GM18508 (cell line): Measurements from ENCODE around the gene RHBDF1.
"Not testable (repeated sequence)": the region's sequence is repeated elsewhere in the genome, so short reads cannot be mapped to it uniquely, and the experiment has no call there.

Experiments
- ATAC-seq: cut with Tn5 transposase; IDR thresholded peaks from one replicate; pipeline ENCODE4 v1.9.1; 2021; ENCODE audit warnings: moderate number of reproducible peaks; ENCODE audit not compliant: insufficient read depth, unreplicated experiment

The RHBDF1 gene

GRCh38 chr16:41439-42068 lies 30.9 kb downstream of the RHBDF1 start:
- ATAC-seq: no peak

DNA sequence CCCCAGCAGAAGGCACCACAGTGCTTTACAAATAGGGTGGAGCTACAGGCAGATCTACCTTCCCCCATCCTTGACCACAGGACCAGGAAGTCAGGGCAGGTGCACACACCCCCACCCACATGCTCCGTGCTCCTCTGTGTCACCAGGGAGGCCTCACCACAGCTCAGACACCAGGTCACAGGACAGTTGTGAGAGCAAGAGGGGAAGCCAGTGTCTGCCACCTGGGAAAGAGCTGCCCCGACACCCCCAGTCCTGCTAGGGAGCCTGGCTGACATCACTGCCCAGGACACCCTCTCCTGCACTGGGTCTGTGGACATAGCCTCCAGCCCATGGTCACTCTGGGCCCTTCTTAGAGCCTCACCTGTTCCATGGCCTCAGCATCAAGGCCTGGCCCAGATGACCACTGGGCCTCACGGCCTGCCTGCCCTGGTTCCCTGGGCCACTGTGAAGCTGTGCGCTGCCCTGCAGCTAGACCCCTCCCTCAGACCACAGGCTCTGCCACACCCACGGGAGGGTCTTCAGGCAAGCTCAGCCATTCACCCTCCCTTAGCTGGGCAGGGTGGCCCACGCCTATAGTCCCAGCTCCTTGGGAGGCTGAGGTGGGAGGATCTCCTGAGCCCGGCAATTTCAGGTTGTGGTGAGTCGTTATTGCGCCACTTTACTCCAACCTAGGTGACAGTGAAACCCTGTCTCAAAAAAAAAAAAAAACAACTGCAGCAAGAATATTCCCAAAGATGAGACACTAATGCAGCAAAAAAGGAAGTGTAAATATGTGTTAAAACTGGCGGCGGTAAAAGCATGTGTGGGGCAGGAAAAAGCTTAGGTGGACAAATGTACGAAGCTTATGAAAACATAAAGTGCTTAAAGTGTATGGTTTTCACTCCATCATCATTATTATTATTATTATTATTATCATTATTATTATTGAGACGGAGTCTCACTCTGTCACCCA lies 33.2 kb downstream of the RHBDF1 start:
- no peak for ATAC-seq

DNA sequence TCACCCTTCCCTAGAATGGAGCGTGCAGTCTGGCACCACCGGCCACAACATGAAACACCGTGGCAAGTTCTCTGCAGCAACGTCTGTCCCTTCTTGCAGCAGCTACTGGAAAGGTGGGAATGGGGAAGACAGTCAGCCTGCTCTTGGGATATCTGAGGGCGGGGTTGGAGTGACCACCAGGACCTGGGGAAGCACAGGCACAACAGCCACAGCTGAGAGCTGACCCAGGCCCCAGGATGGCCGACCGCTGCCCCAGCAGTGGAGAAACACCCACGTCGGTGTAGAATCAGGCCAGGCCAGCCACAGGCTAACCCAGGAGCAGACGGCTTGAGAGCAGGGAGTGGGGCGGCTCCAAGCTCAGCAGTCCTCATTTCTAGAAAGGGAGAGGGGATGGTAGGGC lies 34.2 kb downstream of the RHBDF1 start:
- ATAC-seq: not testable (repeated sequence)

DNA sequence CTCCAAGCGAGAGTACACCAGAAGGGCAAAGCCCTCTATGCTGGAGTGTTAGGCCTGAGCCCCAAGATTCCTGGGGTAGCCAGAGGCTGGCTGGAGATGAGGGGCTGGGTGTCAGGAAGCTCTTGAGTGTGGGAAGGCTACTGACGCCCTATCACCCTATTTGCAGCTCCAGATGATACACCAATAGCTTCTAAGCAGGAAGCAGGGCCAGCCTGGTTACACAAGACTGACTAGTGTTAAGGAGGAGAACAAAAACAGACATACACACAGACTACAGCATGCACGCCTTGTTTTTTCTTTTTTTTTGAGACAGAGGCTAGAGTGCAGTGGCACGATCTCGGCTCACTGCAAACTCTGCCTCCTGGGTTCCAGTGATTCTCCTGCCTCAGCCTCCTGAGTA lies 34.9 kb downstream of the RHBDF1 start:
- ATAC-seq: no peak

DNA sequence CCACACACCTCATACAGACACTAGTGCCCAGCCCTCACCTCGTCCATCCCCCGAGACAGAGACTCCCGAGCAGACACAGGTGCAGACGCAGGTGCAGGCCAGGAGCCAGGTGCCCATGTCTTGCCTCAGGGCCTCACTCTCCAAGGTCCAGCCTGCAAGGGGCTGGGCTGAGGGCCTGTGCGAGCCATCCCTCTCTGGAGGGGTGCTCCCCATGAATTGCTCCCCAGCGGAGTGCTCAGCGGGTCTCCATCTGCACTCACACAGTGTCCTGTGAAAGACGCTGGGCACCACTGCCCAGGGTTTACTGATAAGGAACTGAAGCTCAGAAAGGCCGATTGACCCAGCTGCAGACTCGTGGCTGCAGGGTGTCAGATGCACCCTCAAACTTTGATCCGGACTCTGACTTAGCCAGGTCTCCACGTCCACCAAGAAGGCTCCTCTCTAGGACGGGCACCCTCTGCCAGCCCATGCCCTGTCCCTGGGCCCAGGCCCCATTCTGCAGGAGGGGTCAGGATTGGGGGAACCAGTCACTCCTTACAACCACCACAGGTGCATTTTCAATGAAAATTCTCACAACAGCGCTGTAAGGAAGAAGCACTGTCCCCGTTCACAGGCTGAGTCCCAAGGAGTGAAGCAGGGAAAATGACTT lies 36.0 kb downstream of the RHBDF1 start:
- ATAC-seq: no peak

- ATAC-seq: no peak
Observed at GRCh38 chr16:35678-36305, 36.6 kb downstream of the RHBDF1 start.

- ATAC-seq: no peak
Observed at GRCh38 chr16:35011-35677, 37.3 kb downstream of the RHBDF1 start.

DNA sequence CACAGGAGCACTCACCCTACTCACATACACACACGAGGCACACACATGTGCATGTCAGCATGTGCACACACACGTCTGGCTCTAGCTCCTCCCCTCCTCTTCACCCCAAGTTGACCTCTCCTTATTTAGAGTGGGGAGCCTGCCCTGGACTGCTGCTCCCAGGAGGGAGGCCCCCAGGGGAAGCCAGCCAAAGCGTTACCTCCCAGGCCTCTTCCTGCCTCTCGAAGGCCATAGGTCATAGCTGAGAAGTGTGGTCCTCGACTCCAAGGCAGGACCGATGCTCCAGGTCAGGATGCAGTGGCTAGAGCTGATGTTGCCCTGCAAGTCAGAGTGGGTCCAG lies 37.8 kb downstream of the RHBDF1 start:
- ATAC-seq: no peak

DNA sequence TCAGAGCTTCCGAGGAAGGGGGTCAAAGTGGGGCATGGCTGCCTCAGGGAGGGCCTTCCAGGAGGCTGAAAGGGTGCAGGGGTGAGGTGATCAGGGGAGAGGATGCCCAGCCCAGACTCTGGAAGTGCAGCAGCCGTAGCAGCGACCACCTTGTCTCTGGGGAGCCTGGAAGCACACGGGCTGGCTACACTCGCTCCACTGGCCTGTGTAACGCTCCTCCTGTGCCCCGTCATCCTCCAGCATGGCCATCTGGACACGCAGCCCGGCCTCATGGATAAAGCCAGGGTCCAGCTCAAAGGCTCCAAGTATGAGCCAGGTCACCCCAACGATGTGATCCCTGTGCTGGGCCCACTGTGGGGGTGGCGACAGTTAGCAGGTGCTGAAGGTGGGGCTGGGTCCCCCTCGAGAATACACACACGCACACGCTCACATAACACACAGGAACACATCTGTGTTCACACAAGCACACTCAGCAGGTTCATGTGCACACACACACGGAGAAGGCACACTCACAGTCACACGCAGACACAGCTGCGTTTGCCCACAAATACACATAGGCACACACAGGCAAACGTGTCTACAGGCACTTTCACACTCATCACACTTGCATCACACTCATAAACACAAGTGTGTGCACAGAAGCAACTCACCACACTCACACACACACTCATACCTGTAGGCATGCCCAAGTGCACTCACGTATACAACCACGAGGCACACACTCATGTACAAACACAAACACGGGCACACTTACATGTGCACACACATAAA lies 38.4 kb downstream of the RHBDF1 start:
- ATAC-seq: no peak

DNA sequence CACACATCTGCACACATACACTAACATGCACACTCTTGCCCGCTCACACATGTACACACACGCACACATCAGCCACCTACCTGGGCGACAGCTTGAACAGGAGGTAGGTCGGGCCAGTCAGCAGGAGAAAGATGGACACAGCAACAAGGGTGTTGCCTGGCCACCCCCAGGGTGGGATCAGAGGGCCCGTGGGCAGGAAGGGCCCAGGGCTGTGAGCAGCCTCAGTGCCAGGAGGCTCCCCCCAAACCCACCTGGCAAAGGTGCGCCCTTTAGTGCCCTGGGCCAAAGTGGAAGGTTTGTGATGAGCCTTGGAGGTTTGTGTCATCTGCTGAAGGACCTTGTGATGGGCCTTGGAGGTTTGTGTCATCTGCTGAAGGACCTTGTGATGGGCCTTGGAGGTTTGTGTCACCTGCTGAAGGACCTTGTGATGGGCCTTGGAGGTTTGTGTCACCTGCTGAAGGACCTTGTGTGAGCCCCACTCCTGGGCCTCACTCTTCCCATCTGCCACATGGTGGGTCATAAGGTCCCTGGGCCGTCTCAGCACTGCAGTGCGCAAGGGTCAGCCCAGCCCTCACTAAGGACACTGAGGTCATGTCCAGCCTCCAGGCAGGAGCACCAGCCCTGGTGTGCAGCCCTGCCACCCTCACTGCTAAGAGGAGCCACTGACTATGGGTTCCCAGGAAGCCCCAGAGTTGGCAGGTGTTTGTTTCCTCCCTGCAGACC lies 39.1 kb downstream of the RHBDF1 start:
- not testable (repeated sequence) for ATAC-seq

GRCh38 chr16:30627-31026 lies 41.8 kb downstream of the RHBDF1 start:
- ATAC-seq: not testable (repeated sequence)

DNA sequence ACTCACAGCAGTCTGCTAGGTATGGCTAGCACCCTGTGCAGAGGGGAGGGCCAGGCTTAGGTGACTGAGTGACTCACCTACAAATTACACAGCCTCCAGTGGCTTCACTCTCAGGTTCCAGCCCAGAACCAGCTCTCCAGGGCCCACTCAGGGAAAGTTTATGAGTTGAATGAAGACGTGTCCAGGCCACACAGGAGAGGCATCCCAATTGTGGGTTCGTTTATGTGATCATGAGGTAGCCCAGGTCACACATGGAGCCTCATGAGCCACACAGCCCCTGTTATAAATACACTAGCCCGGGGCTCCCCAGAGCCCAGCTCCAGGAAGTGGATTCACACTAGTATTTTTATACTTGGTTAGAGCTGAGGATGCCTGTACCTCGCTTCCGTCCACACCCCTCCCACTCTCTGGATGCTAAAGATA lies 46.5 kb downstream of the RHBDF1 start:
- ATAC-seq: not testable (repeated sequence)

DNA sequence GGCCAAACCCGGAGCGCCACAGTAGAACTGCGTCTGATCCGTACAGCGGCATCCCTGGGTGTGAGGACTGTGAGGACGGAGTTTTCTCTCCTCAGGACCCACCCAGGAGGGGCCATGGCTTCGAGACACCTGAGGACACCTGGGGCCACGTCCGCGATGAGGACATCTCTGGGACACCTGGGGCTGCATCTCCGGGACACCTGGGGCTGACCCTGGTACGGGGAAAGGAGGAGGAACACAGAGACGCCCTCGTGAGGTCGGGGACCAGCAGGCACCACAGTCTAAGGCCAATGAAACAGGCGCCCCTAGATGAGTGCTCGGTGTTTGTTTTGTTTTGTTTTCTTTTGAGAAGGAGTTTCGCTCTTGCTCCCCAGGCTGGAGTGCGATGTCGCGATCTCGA lies 48.3 kb downstream of the RHBDF1 start:
- not testable (repeated sequence) for ATAC-seq

DNA sequence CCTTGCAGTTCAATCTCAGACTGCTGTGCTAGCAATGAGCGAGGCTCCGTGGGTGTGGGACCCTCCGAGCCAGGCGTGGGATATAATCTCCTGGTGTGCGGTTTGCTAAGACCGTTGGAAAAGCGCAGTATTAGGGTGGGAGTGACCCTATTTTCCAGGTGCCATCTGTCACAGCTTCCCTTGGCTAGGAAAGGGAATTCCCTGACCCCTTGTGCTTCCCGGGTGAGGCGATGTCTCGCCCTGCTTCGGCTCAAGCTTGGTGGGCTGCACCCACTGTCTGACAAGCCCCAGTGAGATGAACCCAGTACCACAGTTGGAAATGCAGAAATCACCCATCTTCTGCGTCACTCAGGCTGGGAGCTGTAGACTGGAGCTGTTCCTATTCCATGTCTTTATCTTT lies 51.5 kb downstream of the RHBDF1 start:
- not testable (repeated sequence) for ATAC-seq

DNA sequence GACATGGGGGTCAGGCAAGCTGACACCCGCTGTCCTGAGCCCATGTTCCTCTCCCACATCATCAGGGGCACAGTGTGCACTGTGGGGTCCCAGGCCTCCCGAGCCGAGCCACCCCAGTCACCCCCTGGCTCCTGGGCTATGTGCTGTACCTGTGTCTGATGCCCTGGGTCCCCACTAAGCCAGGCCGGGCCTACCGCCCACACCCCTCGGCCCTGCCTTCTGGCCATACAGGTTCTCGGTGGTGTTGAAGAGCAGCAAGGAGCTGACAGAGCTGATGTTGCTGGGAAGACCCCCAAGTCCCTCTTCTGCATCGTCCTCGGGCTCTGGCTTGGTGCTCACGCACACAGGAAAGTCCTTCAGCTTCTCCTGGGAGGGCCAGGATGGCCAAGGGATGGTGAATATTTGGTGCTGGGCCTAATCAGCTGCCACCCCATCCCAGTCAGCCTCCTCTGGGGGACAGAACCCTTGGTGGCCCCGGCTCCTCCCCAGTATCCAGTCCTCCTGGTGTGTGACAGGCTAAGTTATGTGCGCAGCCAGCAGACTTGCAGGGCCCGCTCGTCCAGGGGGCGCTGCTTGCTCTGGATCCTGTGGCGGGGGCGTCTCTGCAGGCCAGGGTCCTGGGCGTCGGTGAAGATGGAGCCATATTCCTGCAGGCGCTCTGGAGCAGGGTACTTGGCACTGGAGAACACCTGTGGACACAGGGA lies 55.2 kb downstream of the RHBDF1 start:
- not testable (repeated sequence) for ATAC-seq

DNA sequence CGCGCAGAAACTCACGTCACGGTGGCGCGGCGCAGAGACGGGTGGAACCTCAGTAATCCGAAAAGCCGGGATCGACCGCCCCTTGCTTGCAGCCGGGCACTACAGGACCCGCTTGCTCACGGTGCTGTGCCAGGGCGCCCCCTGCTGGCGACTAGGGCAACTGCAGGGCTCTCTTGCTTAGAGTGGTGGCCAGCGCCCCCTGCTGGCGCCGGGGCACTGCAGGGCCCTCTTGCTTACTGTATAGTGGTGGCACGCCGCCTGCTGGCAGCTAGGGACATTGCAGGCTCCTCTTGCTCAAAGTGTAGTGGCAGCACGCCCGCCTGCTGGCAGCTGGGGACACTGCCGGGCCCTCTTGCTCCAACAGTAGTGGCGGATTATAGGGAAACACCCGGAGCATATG lies 61.7 kb downstream of the RHBDF1 start:
- not testable (repeated sequence) for ATAC-seq

DNA sequence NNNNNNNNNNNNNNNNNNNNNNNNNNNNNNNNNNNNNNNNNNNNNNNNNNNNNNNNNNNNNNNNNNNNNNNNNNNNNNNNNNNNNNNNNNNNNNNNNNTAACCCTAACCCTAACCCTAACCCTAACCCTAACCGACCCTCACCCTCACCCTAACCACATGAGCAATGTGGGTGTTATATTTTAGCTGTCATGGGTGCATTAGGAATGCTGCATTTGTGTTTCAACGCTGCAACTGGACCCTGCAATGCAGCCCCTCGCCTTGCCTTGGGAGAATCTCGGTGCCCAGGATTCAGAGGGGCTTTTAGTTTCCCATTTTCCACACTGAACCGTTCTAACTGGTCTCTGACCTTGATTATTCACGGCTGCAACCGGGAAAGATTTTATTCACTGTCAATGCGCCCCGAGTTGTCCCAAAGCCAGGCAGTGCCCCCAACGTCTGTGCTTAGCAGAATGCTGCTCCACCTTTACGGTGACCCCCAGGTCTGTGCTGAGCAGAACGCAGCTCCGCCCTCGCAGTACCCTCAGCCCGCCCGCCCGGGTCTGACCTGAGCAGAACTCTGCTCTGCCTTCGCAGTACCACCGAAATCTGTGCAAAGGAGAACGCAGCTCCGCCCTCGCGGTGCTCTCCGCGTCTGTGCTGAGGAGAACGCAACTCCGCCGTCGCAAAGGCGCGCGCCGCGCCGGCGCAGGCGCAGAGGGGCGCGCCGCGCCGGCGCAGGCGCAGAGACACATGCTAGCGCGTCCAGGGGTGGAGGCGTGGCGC lies 62.3 kb downstream of the RHBDF1 start:
- no peak for ATAC-seq
